Uterus (tissue), 4 donors: ENCODE measurements around the gene PYGM. TPM values are rescaled to one million over a fixed set of nuclear protein-coding genes. Genes with fewer than 3 reads are reported as not detected.
A peak's percentile ranks its signal among the peaks of the same experiment; 100 is the strongest.

Source experiments
- DNase-seq, 2 donors: peaks; one replicate each; pipeline ENCODE4 v3.0.0-alpha.2; 2019 to 2020
- H3K27ac ChIP-seq, 2 donors: fragments of 200-600 bp; sonication (generic); 1 replicate in 1 of 2; 2 replicates in 1 of 2; pipeline ENCODE4 v1.5.1; 2016 to 2018
- H3K27me3 ChIP-seq, 2 donors: fragments of 200-600 bp; sonication (generic); one replicate each; pipeline ENCODE4 v1.5.1; 2018 to 2019; ENCODE audit warnings: control low read depth in 1 of 2
- H3K36me3 ChIP-seq, 2 donors: fragments of 200-600 bp; sonication (generic); one replicate each; pipeline ENCODE4 v1.5.1; 2019; ENCODE audit warnings: control low read depth in 1 of 2
- H3K4me1 ChIP-seq, 2 donors: fragments of 200-600 bp; sonication (generic); one replicate each; pipeline ENCODE4 v1.5.1; 2018 to 2019; ENCODE audit warnings: control low read depth in 1 of 2
- H3K4me3 ChIP-seq, 2 donors: fragments of 200-600 bp; sonication (generic); 1 replicate in 1 of 2; 2 replicates in 1 of 2; pipeline ENCODE4 v1.5.1; 2018 to 2019; ENCODE audit warnings: mild to moderate bottlenecking in 1 of 2
- H3K9me3 ChIP-seq, 2 donors: fragments of 200-600 bp; sonication (generic); one replicate each; pipeline ENCODE4 v1.5.1; 2019; ENCODE audit warnings: control low read depth in 1 of 2
- CTCF ChIP-seq, 4 experiments: fragments of 200-600 bp in 2 of 4; fragments of 450-650 bp in 2 of 4; sonication (generic) in 2 of 4; IDR thresholded peaks; one replicate each; pipeline ENCODE4 v1.5.1; 2016 to 2019; ENCODE audit warnings: antibody characterized with exemption in 4 of 4, mild to moderate bottlenecking in 2 of 4, moderate library complexity in 1 of 4
- POLR2A ChIP-seq, 2 donors: fragments of 450-650 bp; IDR thresholded peaks; one replicate each; pipeline ENCODE4 v1.6.1; 2016; ENCODE audit warnings: antibody characterized with exemption in 2 of 2, mild to moderate bottlenecking in 1 of 2, moderate library complexity in 1 of 2
- intact Hi-C: fragments of 100-400 bp; cut with DNase I; formaldehyde crosslinking; loops from one replicate; pipeline ENCODE4 v1.15.1; 2023; ENCODE audit warnings: low total_unique reads
- total RNA-seq, 4 donors: library from RNA; depleted of rRNA in 3 of 4; stranded (reverse); fragments of >200 nt in 3 of 4; gene quantifications; one replicate each; pipeline versions ENCODE4 v1.1.0 to v1.2.4, GENCODE V29; 2014 to 2023
- donor health status: DM: yes; HTN: yes; CAD: no.

The PYGM gene
- total RNA-seq, 4 donors from 2014 or later, result 2.9 to 42.8 (median 11.4) TPM

- intact Hi-C loops, result no loop called here
Measured at GRCh38 chr11:64803158-64803845, 43.5 kb upstream of the PYGM start, which contains the start of gene MAP4K2. Gene MAP4K2, minus strand, starts transcription at chr11:64803214. Its CDS starts 65 bp downstream, at chr11:64803149.

GRCh38 chr11:64802370-64803157 lies 42.8 kb upstream of the PYGM start:
- no peaks in the 10 kb centered on the region for H3K9me3 ChIP-seq
- peak overlapping the region; percentile 52 to 56 for H3K4me3 ChIP-seq
- DNase-seq, result peak; percentile 52 to 61
- no peaks in the 10 kb centered on the region for H3K36me3 ChIP-seq
- no peaks in the 10 kb centered on the region for H3K27me3 ChIP-seq
- intact Hi-C loops, result no loop called here
- peak overlapping the region; percentile 92 to 96 for H3K27ac ChIP-seq
- peaks cover 6 to 8% of the 10 kb centered on the region in 2 donors for H3K4me1 ChIP-seq
- no peak for TF ChIP-seq POLR2A (IDR thresholded peaks at IDR 0.05)
- no peak for TF ChIP-seq CTCF (IDR thresholded peaks at IDR 0.05)

More at GRCh38 chr11:64803158-64803845, 43.5 kb upstream of the PYGM start, which contains the start of gene MAP4K2:
- Histone ChIP-seq H3K27me3 (no peaks in the 10 kb centered on the region), H3K4me1 (peaks cover 6 to 8% of the 10 kb centered on the region in 2 donors), H3K36me3 (no peaks in the 10 kb centered on the region), H3K27ac (peak within 1 kb of the TSS; percentile 92 to 96), H3K9me3 (no peaks in the 10 kb centered on the region), H3K4me3 (peak within 1 kb of the TSS; percentile 59 to 73)
- TF ChIP-seq POLR2A (IDR thresholded peaks at IDR 0.05), result no peak
- TF ChIP-seq CTCF (IDR thresholded peaks at IDR 0.05), result peak in 2 of 4 experiments; percentile 24 to 44
- DNase-seq, result peak; percentile 91 to 95

- DNase-seq, result no peak
- TF ChIP-seq CTCF (IDR thresholded peaks at IDR 0.05) (no peak), POLR2A (IDR thresholded peaks at IDR 0.05) (no peak)
- Histone ChIP-seq H3K4me3 (peak overlapping the region in 1 of 2 donors; percentile 52), H3K36me3 (no peaks in the 10 kb centered on the region), H3K9me3 (no peaks in the 10 kb centered on the region), H3K4me1 (peaks cover 6 to 8% of the 10 kb centered on the region in 2 donors), H3K27ac (peak overlapping the region; percentile 92 to 96), H3K27me3 (no peaks in the 10 kb centered on the region)
- intact Hi-C loops, result no loop called here
Measured at GRCh38 chr11:64801561-64802369, 42.0 kb upstream of the PYGM start.

GRCh38 chr11:64801158-64801464 lies 41.3 kb upstream of the PYGM start:
- Histone ChIP-seq H3K4me1 (peaks cover 6 to 8% of the 10 kb centered on the region in 2 donors), H3K9me3 (no peaks in the 10 kb centered on the region), H3K4me3 (no peak overlapping the region), H3K36me3 (no peaks in the 10 kb centered on the region), H3K27me3 (no peaks in the 10 kb centered on the region), H3K27ac (peak overlapping the region in 1 of 2 donors; percentile 92)
- TF ChIP-seq CTCF (IDR thresholded peaks at IDR 0.05), result no peak
- no peak for TF ChIP-seq POLR2A (IDR thresholded peaks at IDR 0.05)
- no peak for DNase-seq
- intact Hi-C loops, result no loop called here
